Right kidney (tissue), 1 donor: ENCODE measurements around the gene ELP1.
"Not testable (repeated sequence)": the region's sequence is repeated elsewhere in the genome, so short reads cannot be mapped to it uniquely, and the experiment has no call there.

Experiments used
- DNase-seq: peaks from one replicate; pipeline ENCODE4 v3.0.0-alpha.2; 2016

Gene ELP1

GRCh38 chr9:108934323-108934893 lies 484 bp upstream of the ELP1 start, which contains the start of gene ABITRAM:
ABITRAM (plus strand) TSS chr9:108934400; CDS start chr9:108934487, 87 bp downstream.
- peak; percentile 90 for DNase-seq

DNA sequence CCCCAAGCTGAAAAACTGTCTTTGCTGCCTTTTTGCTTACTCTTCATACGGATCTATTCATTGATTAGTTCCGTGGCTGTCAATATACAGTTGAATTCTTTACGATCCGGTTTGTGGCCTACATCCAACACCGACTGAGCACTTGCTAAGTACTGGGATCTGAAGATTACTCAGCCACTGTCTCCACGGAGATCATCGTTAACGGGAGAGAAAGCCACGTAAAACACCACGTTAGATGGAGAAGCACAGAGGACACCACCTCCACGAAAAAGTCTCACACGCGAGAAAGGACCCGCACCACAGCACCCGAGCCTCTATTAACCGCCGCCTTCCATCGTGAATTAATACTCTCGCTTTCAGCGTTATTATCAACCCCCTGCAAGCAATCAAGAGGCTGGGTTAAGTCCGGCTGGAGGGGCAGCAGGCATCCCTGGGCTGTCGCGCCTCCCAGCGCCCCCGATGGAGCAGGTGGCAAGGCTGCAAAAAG lies 650 bp downstream of the ELP1 start:
- no peak for DNase-seq

DNA sequence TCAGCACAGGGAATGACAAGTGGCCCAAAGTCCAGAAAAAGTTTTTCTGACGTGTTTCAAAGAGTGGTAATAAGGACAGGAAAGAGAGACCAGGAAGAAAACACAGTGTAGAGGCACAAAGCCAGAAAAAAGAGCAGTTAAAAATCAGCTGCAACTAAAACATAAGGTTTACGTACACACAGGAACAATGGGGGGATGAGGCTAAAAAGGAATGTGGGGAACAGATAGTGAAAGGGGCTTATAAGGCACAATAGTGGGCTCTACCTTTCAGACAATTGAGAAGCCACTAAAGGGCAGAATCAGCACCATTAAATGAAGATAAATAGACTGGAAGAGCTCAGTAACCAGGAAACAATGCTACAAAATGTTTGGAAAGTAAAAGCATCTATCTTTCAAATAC lies 5.5 kb downstream of the ELP1 start:
- no peak for DNase-seq

DNA sequence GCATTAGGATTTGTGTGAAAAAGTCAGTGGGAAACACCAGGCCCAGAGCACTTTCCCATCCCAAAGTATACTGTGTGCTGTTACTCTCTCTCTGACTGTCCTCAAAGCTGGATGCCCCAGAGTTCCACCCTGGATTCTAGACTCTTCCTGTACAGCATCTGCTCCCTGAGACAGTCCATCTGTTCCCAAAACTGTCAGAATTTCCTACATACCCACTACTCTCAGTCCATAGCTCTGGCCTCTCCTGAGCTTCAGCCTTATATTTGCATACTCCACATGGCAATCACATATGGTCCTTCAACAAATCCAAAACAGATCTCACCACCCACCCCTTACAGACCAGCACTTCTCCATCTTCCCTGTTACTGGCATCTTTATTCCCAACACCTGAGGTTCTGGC lies 9.5 kb downstream of the ELP1 start:
- DNase-seq = no peak

GRCh38 chr9:108921200-108921599 lies 12.7 kb downstream of the ELP1 start:
- no peak for DNase-seq

GRCh38 chr9:108920401-108920800 lies 13.5 kb downstream of the ELP1 start:
- DNase-seq = not testable (repeated sequence)

DNA sequence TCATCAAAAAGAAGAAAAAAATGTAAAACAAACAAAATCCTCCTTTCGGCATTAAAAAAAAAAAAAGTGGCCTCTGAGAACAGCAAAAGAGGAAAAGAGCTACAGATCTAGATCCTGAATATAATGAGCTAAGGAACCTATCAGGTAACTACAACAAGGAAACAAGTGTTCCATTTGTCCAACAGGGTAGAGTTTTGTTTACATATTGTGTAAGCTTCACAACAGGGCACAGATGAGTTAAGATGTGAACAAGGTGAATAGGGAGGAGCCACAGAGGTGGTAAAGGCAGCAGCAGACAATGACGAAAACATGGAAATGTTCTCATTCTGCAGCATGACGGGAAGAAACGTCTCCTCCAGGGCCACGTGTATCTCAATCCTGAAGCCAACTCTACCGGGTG lies 14.4 kb downstream of the ELP1 start:
- DNase-seq = no peak

DNA sequence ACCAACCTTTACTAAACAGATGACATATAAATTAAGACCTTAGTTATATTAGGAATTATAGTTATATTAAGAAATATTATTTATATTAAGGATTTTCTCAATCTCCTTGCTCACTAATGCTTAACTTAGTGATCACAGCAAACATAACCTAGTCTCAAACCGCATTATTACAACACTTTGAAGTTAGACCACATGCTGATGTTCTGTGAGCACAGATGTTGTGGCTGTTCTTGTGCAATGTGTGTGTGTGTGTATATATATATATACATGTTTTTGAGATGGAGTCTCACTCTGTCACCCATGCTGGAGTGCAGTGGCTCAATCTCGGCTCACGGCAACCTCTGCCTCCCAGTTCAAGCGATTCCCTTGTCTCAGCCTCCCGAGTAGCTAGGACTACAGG lies 20.5 kb downstream of the ELP1 start:
- DNase-seq = no peak

GRCh38 chr9:108911820-108912219 lies 22.1 kb downstream of the ELP1 start:
- DNase-seq = no peak

DNA sequence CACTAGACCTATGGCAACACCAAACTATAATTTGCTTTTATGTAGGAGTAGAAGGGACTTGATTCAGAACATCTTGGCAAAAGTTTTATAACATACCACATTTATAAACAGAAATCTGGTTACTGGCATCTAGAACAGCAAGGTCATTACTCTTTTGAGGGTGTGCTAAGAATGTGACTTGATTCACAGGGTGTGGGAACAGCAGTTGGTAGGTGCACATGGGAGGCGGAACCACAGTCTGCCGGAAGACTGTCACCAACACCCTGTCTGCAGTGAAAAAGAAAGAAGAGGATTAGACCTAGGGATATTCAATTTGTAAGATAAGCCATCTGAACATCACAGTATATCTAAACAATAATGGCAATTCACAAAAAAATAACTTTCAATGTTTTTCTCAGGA lies 23.0 kb downstream of the ELP1 start:
- no peak for DNase-seq

GRCh38 chr9:108910402-108910801 lies 23.5 kb downstream of the ELP1 start:
- no peak for DNase-seq

GRCh38 chr9:108905494-108905893 lies 28.4 kb downstream of the ELP1 start:
- DNase-seq = no peak

- no peak for DNase-seq
Observed at GRCh38 chr9:108904161-108904560, 29.8 kb downstream of the ELP1 start.

GRCh38 chr9:108903420-108904103 lies 30.4 kb downstream of the ELP1 start:
- DNase-seq = no peak

GRCh38 chr9:108900176-108900575 lies 33.7 kb downstream of the ELP1 start:
- no peak for DNase-seq

DNA sequence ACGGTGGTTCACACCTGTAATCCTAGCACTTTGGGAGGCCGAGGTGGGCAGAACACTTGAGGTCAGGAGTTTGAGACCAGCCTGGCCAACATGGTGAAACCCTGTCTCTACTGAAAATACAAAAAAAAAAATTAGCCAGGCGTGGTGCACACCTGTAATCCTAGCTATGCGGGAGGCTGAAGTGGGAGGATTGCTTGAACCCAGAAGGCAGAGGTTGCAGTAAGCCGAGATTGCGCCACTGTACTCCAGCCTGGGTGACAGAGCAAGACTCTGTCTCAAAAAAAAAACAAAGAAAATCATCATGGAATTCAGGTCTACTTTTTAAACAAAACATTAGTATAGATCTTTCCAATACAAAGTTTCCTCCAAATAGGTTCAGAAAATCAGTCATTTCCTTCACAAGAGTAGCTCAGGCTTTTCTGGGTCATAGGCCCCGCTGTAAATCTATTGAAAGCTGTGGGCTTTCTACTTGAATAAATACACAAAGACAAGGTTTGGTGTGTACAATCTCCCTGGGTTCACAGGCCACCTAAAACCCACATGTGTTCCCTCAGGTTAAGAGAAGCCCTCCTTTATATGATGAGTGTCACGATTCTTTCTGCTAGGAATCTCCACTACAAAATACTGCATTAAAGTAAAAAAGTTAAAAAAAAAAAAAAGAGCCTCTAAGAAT lies 34.8 kb downstream of the ELP1 start:
- not testable (repeated sequence) for DNase-seq

DNA sequence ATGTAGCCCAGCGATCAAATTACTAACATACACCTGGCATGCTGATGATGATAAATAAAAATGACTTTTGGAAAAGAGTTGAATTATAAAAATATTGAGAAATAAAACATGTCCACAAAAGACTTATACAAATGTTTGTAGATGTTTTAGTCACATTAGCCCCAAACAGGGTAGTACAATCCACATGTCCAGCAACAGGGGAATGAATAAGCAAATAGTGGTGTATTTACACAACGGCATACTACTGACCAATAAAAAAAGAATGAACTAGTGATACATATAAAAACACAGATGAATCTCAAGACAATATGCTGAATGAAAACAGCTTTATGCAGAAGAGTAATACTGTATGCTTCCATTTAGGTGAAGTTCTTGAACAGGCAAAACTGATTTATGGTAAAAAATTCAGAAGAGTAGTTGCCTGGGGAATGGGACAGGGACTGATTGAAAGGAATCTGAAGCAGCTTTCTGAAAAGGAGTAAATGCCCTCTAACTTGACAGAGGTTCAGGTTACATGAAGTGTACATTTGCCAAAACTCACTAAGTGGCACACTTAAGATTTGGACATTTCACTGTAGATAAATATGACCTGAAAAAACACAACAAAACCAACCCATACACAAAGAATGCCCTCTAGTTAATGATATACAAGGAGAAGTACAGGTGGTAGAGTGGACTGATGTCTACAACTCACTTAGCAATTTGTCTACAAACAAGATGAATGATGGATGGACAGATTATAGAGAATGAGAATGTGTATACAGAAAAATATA lies 36.4 kb downstream of the ELP1 start:
- no peak for DNase-seq

GRCh38 chr9:108894225-108894997 lies 39.5 kb downstream of the ELP1 start:
- DNase-seq = no peak

GRCh38 chr9:108889649-108890067 lies 44.3 kb downstream of the ELP1 start:
- DNase-seq = no peak

DNA sequence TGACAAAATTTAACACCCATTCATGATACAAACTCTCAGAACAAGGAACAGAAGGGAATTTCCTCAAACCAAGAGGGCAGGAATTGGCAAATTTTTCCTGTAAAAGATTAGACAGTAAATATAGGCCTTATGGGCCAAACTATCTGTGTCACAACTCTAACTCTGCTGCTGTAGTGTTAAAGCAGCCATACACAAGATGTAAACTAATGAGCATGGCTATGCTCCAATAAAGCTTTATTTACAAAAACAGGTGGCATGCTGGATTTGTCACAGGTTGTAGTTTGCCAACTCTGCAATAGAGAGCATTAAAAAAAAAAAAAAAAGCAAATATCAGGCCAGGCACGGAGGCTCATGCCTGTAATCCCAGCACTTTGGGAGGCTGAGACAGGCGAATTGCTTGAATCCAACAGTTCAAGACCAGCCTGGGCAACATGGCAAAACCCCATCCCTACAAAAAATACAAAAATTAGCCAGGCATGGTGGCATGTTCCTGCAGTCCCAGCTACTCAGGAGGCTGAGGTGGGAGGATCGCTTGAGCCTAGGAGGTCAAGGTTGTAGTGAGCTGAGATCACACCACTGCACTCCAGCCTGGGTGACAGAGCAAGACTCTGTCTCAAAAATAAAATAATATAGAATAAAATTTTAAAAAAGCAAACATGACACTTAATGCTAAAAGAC lies 47.2 kb downstream of the ELP1 start:
- not testable (repeated sequence) for DNase-seq

DNA sequence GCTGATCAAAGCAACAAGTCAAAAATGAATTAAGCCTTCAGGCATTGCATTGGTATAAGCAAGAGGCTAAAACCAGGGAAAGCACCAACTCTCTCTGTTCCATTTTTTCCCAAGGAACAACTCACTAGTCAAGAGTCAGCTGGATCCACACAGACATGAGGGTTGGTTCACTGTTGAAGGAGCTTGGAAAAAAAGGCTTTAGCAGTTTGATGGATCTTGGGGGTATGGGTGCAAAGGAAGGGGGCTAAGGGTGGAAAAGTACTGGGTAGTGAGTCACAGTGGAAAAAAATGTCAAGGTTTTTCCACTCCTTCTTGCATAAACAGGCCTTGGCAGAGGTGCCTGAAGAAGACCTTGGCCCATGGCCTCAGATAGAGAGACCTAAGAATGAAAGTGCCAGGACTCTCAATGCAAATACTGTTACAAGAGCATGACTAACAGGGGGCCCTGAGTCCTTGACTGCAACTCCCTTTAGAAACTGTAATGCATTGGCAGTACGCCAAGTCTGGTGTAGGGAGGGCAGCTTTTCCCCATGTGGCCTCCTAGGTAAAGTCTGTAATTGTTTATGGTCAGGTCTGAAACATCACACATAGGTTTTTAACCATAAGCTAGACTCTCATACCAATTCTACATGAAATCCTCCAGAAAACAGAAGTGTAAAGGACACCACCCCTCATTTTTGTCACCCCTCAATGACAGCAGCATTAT lies 48.1 kb downstream of the ELP1 start:
- no peak for DNase-seq
